ENCODE results near the gene VSIG10L2. TPM values are rescaled to one million over a fixed set of nuclear protein-coding genes. Genes with fewer than 3 reads are reported as not detected.

Gene VSIG10L2
- total RNA-seq, 2 donors from 2014 or later, result not detected

DNA sequence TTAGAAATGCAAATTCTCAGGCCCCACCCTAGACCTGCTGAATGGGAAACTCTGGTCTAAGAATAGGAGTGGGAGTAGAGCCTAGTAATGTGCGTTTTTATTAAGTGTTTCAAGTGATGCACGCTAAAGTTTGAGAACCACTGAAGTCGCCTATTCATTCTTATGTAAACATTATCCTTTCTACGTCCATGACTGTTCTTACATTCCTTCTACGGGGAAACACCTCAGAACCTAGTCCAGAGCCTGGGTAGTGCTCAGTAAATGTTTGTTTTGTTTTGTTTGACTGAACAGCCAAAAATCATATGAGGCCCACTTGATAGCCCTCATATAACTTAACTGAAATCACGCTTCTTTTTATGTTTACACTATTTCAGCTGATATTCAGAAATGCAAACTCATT is 29.8 kb downstream of the VSIG10L2 start:
- DNase-seq, result no peak
- 95 to 100% methylated on average over 4 to 6 of the region's 6 CpGs for whole genome bisulfite sequencing, 2 experiments (ENCODE audit: insufficient coverage in 1 of 2, insufficient read length in 1 of 2)
- Mint-ChIP-seq H3K27ac (no peak overlapping the region), H3K36me3 (ENCODE audit: low read depth) (peaks cover 5% of the 10 kb centered on the region), H3K9me3 (no peaks in the 10 kb centered on the region), H3K4me3 (no peak overlapping the region), H3K27me3 (ENCODE audit: insufficient read depth) (no peaks in the 10 kb centered on the region), H3K4me1 (peaks cover 7% of the 10 kb centered on the region)
- no peak overlapping the region for H3K4me3 ChIP-seq (ENCODE audit: low read length)
- no peaks in the 10 kb centered on the region for H3K27me3 ChIP-seq (ENCODE audit: control insufficient read depth, insufficient read depth, low read length, poor library complexity, severe bottlenecking)
- H3K4me1 ChIP-seq (ENCODE audit: control insufficient read depth, insufficient read depth, low read length), result no peaks in the 10 kb centered on the region
- no peak overlapping the region for H3K9ac ChIP-seq (ENCODE audit: extremely low read depth, low read length, poor library complexity, severe bottlenecking)
- no peaks in the 10 kb centered on the region for H3K36me3 ChIP-seq (ENCODE audit: control insufficient read depth, insufficient read depth, low read length)
- TF ChIP-seq, protein P1, sequence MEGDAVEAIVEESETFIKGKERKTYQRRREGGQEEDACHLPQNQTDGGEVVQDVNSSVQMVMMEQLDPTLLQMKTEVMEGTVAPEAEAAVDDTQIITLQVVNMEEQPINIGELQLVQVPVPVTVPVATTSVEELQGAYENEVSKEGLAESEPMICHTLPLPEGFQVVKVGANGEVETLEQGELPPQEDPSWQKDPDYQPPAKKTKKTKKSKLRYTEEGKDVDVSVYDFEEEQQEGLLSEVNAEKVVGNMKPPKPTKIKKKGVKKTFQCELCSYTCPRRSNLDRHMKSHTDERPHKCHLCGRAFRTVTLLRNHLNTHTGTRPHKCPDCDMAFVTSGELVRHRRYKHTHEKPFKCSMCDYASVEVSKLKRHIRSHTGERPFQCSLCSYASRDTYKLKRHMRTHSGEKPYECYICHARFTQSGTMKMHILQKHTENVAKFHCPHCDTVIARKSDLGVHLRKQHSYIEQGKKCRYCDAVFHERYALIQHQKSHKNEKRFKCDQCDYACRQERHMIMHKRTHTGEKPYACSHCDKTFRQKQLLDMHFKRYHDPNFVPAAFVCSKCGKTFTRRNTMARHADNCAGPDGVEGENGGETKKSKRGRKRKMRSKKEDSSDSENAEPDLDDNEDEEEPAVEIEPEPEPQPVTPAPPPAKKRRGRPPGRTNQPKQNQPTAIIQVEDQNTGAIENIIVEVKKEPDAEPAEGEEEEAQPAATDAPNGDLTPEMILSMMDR (conservative IDR thresholded peaks at IDR 0.05), result no peak
- H3K27ac ChIP-seq (ENCODE audit: low read depth, low read length), result no peak overlapping the region
- no peaks in the 10 kb centered on the region for H3K9me3 ChIP-seq (ENCODE audit: control insufficient read depth, low read length)

DNA sequence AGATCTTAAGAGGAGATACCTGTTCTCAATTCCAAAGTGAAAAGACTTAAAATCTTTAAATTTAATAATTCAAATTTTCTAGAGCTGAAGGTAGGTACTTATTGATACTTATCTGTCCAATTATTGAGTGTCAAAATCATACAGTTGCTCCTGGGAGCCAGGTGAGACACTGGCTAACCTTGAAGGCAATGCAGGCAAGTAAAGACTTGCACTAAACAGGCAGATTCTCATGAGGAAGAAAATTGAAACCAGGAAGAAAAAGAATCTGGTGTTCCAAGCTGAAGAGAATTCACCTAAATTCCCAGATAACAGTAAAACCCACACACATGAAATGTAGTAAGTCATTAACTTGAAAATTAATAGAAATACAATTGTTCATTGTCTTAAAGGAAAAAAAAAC is 30.3 kb downstream of the VSIG10L2 start:
- H3K4me1 Mint-ChIP-seq, result peaks cover 8% of the 10 kb centered on the region
- H3K36me3 Mint-ChIP-seq (ENCODE audit: low read depth), result peaks cover 5% of the 10 kb centered on the region
- no peak for DNase-seq
- no peaks in the 10 kb centered on the region for H3K27me3 Mint-ChIP-seq (ENCODE audit: insufficient read depth)
- Histone ChIP-seq H3K4me1 (ENCODE audit: control insufficient read depth, insufficient read depth, low read length) (no peaks in the 10 kb centered on the region), H3K36me3 (ENCODE audit: control insufficient read depth, insufficient read depth, low read length) (no peaks in the 10 kb centered on the region), H3K27me3 (ENCODE audit: control insufficient read depth, insufficient read depth, low read length, poor library complexity, severe bottlenecking) (no peaks in the 10 kb centered on the region), H3K9ac (ENCODE audit: extremely low read depth, low read length, poor library complexity, severe bottlenecking) (no peak overlapping the region), H3K4me3 (ENCODE audit: low read length) (no peak overlapping the region), H3K9me3 (ENCODE audit: control insufficient read depth, low read length) (no peaks in the 10 kb centered on the region), H3K27ac (ENCODE audit: low read depth, low read length) (no peak overlapping the region)
- H3K9me3 Mint-ChIP-seq, result no peaks in the 10 kb centered on the region
- H3K4me3 Mint-ChIP-seq, result no peak overlapping the region
- no peak overlapping the region for H3K27ac Mint-ChIP-seq
- TF ChIP-seq, protein P1 (conservative IDR thresholded peaks at IDR 0.05), result no peak

DNA sequence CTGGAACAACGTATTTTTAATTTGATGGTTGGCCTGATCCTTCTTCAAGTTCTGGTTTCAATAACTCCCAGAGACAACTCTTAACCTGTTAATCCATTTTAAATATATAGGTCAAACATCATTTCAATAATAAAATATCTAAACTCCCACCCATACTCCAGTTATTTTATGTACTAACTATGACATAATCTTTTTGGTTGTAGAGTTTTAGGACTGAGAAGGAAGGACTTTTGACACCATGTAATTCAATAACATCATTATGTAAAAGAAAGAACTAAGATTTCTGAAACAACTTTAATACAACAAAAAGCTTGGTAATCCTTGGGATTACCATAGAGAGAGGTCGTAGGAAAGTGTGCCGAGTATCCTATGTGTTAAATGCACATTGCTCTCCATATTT is 31.5 kb downstream of the VSIG10L2 start:
- no peak overlapping the region for H3K27ac Mint-ChIP-seq
- peaks cover 5% of the 10 kb centered on the region for H3K36me3 Mint-ChIP-seq (ENCODE audit: low read depth)
- H3K27me3 Mint-ChIP-seq (ENCODE audit: insufficient read depth), result no peaks in the 10 kb centered on the region
- H3K9ac ChIP-seq (ENCODE audit: extremely low read depth, low read length, poor library complexity, severe bottlenecking), result no peak overlapping the region
- no peak overlapping the region for H3K4me3 ChIP-seq (ENCODE audit: low read length)
- no peak overlapping the region for H3K4me3 Mint-ChIP-seq
- no peaks in the 10 kb centered on the region for H3K9me3 Mint-ChIP-seq
- H3K9me3 ChIP-seq (ENCODE audit: control insufficient read depth, low read length), result no peaks in the 10 kb centered on the region
- peaks cover 8% of the 10 kb centered on the region for H3K4me1 Mint-ChIP-seq
- H3K27ac ChIP-seq (ENCODE audit: low read depth, low read length), result no peak overlapping the region
- WGBS, 2 experiments (ENCODE audit: insufficient coverage in 1 of 2, insufficient read length in 1 of 2), result 71 to 87% methylated on average over 1 to 3 of the region's 3 CpGs
- no peaks in the 10 kb centered on the region for H3K27me3 ChIP-seq (ENCODE audit: control insufficient read depth, insufficient read depth, low read length, poor library complexity, severe bottlenecking)
- TF ChIP-seq, protein P1 (conservative IDR thresholded peaks at IDR 0.05), result no peak
- H3K36me3 ChIP-seq (ENCODE audit: control insufficient read depth, insufficient read depth, low read length), result no peaks in the 10 kb centered on the region
- H3K4me1 ChIP-seq (ENCODE audit: control insufficient read depth, insufficient read depth, low read length), result no peaks in the 10 kb centered on the region
- DNase-seq, result no peak

All from endodermal cell (in vitro differentiated cells).